Fibroblast of gingiva (primary cell): ENCODE data around the gene CRB3.

Experiments
- DNase-seq: peaks from one replicate; pipeline ENCODE4 v3.0.0-alpha.2; 2011; ENCODE audit warnings: low read depth

The CRB3 gene

DNA sequence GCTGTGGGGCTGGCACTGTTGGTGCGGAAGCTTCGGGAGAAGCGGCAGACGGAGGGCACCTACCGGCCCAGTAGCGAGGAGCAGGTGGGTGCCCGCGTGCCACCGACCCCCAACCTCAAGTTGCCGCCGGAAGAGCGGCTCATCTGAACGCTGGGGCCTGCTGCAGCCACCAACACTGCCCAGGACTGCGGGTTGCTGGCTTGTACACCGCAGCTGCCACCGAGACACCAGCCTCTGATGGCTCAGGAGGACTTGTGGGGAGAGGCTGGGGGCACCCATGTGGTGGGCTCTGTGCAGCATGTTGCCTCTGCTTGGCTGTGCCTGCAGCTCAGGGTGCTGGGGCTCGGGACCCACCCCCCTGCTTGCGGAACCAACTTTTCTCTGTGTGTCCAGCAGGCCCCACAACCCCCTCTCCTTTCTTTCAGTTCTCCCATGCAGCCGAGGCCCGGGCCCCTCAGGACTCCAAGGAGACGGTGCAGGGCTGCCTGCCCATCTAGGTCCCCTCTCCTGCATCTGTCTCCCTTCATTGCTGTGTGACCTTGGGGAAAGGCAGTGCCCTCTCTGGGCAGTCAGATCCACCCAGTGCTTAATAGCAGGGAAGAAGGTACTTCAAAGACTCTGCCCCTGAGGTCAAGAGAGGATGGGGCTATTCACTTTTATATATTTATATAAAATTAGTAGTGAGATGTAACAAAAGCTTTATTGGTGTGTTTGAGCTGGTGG is 2.6 kb downstream of the CRB3 start:
- DNase-seq: no peak

DNA sequence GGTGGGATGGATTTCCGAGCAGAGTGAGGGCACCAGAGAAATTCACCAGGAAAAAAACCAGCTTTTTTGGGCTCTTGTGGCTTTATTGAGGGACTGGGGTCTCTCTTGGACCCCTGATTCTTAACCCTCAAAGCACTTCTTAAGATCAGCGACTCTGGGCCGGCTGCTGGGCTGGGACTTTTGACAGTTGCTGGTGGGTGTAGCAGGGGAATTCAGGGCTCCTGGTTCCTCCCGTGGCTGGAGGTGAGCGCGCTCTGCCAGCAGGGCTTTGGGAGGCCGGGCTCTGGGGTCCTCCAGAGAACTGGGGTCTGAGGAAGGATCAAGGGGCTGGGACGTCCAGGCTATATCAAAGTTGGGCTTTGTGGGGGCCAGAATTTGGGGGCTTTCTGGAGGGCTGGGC is 3.3 kb downstream of the CRB3 start:
- DNase-seq: no peak

DNA sequence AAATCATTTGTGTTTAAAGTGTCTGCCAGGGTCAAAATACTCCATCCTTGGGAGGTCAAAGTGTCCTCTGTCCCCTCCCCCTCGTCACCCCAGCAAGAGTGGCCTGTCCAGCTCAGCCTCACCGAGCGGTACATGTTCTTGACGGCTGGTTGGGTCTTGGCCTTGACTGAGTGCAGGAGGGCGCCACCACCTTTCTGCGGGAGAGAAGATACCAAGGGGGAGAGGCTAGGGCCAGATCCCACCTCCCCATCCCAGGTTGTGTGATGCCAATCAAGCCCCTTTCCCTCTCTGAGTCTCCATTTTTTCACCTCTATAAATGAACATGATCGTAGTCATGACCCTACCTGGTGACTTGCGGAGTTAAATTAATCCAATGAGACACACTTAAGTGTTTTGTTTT is 6.1 kb downstream of the CRB3 start:
- no peak for DNase-seq

DNA sequence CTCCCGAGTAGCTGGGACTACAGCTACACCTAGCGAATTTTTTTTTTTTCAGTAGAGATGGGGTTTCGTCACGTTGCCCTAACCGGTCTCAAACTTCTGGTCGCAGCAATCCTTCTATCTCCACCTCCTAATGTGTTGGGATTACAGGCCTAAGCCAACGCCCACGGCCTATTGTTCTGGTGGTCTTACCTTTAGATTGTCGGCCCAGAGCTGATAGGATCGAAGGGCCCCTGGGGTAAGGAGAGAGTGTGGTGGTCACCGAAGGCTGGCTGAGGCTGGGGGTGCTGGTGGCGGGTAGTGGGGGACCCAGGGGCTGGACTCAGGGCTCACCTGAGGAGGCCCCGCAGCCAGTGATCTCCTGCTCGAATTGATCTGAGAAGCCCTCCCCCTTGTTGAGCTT is 7.0 kb downstream of the CRB3 start:
- DNase-seq: no peak

DNA sequence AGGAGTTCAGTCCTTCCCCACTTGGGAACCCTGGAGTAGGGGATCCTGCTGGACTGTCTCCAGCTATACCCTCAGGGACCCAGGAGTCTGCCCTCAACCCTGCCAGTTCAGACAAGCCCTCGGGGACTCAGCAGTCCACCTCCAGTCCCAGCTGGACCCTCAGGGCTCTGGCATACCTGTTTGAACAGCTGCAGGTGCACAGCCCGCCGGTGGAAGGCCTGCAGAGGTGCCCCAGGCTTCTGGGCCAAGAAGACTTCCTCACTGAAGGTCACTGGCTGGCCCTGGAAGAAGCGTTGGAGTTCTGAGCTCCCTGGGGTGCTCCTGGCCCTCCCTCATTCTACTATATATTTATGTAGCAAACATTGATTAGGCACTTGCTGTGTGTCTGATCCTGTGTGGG is 8.6 kb downstream of the CRB3 start:
- DNase-seq: no peak

DNA sequence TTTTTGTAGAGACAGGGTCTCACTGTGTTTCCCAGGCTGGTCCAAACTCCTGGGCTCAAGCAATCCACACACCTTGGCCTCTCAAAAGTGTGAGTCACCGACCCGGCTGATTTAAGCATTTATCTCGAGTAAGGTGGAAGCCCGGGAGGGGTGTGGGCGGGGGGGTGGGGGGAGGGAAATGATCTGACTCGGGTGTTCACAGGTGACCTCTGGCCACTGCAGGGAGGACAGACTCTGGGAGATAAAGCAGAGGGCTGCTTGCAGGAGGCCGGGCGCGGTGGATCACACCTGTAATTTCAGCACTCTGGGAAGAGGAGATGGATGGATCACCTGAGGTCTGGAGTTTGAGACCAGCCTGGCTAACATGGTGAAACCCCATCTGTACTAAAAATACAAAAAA is 9.6 kb downstream of the CRB3 start:
- DNase-seq: no peak

DNA sequence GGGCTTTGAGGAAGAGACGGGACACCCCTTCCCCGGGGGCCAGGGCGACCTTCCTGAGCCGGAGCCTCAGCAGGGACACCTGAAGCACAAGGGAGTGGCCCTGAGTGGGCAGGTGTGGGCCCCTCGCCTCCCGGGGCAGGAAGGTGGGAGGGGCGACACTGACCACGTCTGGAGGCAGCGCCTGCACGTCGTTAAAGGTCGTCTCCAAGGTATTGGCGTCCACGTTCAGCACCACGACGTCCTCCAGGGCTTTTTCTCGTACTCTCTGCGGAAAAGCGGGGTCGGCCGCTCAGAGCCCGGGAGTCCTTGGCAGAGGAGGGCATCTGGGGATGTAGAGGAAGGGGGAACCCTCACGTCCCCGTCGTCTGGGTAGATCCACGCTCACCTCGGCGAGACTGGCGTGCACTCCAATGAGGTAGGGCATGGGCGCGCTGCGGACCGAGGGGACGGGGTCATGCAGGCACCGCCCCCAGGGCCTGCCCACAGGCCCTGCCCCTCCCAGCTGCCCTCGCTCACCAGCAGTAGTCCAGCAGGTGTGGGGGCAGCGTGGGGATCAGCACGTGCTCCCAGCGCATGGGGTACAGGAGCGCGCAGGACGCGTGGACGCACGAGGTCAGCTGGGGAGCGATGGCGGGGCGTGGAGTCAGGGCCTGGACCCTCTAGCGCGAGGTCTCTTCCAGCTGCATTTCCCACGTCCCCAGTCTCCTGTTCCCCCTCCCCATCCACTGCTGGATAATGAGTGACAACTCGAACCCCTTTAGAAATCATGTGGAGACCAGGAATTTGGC is 11.4 kb downstream of the CRB3 start:
- DNase-seq: no peak

DNA sequence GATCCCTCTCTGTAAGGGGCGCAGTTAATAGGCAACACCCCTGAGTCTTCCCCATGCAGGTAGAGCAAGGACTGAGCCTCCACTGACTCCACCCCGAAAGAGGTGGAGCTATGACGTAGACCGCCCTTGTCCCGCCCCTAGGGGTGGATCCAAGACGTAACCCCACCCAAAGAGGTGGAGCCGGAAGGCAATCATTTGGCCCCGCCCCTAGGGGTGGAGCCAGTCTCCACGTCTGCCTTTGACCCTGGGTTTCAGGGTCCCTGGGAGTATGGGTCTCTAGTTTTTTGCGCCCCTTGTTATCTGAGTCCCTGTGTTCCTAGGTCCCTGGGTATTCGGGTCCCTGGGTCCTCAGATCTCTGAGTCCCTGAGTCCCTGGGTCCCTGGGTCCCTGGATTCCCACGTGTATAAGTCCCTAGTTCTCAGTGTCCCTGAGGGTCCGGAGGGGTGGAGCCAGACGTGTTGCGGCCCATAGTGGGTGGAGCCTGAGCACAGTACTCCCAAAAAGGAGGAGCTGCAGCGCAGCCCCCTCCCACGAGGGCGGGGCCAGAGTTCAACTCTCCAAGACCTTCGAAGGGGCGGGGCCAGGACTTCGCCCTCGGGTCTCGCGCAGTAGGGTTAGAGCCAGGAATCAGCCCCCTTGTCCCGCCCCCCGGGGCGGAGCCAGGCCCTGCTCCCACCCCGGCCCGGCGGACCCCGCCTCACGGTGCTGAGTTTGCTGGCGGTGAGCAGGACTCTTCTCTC is 12.3 kb downstream of the CRB3 start:
- DNase-seq: no peak

DNA sequence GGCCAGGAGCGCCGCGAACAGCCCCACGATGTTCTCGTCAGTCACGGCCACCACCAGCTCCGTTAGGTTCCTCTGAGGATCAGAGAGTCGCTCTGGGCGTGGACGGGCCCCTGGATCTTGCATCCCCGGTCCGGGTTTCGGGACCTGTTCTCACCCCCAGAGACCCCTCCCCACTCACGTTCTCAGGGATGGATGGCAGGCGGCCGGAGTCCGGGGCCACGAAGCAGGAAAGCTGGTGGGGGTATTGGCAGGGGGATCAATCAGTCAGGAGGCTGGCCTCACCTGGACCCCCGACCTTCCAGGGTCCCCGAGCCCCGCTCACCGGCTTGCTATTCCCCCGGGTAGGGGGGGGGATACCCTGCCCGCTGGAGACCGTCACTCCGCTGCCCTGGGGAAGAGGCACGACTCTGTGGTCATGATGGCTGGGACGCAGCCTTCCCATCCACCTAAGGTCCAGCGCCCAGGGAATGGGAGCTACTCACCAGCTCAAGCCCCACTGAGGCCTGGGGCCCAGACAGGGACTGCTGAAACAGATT is 12.9 kb downstream of the CRB3 start:
- no peak for DNase-seq

DNA sequence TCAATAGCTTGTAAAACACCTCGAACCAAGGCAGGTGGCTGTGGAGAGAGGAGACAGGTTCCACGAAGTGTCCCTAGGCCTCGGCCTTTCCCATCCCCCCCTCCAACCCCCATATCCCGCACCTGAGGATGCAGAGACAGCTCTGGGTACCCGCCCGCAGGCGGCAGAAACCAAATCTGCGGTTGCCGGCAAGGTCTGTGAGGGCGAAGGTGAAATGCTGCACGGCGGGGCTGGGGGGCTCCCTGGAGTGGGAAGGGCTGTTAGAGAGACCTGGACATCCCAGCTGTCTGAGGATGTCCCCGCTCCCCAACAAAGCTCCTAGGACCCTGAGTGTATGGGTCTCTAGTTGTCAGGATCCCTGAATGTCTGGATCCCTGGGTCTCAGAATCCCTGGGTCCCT is 14.7 kb downstream of the CRB3 start:
- DNase-seq: no peak

DNA sequence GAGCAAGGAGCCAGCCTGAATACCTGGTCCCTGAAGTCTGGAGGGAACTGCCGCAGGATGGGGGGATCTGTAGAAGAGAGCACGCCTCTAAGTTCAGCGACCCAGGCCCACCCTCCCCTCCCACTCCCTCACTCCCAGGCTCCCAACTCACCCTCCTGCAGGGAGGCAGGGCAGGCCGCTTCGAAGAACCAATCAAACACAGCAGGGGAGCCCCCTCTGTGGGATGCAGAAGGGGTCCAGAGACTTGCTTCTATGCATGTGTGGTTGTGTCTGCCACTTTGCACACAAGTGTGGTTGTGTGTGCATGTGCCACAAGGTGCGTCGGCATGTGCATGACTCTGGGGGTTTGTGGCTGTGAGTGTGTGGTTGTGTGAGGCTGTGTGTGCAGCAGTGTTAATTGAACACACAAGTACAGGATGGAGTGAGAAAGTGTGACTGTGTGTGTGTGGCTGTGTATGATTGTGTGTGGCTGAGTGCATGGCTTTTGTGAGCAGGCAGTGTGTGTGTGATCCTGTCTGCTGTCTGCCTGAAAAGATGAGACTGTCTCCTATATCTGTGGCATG is 15.8 kb downstream of the CRB3 start:
- DNase-seq: no peak

DNA sequence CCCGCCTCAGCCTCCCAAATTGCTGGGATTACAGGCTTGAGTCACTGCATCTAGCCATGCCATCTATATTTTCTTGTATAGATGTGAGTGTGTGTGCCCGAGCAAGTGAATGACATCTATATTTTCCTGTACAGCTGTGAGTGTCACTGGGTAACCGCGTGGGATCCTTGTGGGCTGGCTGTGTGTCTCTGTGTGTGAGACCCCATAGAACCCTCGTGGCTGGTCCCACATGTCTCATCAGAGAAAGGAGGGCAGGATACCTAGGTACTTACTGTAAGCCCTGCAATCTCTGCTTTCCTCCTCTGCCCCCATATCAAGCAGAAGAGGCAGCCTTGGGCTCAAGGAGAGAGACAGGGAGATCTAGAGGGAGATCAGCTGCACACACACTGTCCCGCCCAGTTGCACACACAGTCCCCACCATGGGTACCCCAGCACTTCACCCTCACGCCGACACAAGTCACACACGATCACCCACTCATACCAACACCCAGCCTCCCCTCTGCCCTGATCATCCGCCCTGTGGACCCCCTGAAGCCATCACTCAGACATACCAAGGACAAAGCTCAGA is 16.9 kb downstream of the CRB3 start:
- no peak for DNase-seq

DNA sequence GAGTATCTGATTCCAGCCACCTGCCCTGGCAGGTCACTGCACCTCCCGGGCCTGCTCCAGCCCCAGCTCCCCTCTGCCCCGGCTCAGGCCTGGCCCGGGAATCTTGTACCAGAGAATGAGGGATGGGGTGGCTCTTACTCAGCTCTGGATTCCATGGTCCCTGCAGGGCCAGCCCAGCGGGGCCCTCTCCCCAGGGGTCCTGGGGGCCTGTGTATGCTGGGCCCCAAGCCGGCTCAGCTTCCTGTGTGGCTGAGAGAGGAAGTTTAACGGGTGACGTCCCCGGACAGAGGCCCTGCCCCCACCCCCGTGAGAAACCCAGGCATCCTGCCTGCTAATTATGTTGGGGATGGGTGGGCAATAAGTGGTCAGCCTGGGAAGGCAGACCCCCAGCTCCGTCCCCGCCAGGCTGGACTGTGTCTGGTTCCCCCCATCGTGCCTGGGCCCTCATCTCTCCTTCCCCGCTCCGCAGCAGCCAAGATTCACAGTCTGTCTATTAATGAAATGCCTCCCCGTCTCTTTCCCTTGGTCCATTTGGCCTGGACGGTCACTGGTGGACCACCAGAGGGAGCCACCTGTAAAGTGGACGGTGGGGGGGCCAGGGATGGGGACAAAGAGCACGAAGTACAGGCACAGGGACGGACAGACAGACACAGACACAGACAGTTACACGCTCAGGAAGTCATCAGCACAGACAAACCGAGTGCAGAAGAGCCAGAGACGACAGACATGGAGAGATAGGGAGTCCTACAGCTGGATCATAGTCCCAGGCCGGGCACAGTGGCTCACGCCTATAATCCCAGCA is 17.7 kb downstream of the CRB3 start, which contains the start of gene DENND1C:
TSS of gene DENND1C (minus strand) at position 247 of the 802 bp plus-strand sequence. CDS start at position 155, 92 bp downstream.
- DNase-seq: no peak

DNA sequence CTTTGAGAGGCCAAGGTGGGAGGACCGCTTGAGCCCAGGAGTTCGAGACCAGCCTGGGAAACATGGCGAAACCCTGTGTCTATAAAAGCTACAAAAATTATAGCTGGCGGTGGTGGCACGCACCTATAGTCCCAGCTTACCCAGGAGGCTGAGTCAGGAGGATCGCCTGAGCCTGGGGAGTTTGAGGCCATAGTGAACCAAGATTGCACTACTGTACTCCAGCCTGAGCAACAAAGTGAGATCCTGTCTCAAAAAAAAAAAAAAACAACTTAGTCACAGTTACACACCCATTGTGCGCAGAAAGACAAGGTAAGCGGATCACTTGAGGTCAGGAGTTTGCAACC is 18.2 kb downstream of the CRB3 start:
- DNase-seq: no peak

DNA sequence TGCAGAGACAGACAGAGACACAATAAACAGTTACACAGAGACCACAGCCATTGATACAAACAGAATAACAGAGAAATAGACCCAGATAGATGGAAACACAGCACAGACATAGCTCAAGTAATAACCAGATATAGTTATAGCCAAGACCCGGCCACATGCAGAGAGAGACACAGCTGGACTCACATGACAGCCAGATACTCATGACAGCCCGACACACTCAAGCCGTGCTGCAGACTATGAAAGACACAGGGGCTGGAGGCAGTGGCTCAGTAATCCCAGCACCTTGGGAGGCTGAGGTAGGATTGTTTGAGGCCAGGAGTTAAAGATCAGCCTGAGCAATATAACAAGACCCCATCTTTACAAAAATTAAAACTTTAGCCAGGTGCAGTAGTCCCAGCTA is 19.2 kb downstream of the CRB3 start:
- DNase-seq: no peak

DNA sequence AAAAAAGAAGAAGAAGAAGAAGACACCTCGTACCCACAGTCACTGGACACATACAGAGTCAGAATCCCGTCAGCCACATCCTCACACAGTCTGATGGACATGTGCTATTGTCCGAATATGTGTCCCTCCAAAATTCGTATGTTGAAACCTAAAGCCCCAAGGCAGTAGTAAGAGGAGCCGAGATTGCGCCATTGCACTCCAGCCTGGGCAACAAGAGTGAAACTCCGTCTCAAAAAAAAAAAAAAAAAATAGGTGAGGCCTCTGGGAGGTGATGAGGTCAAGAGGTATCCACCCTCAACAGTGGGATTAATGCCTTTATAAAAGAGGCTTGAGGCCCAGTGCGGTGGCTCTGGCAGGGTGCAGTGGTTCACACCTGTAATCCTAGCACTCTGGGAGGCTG is 20.2 kb downstream of the CRB3 start:
- DNase-seq: no peak

DNA sequence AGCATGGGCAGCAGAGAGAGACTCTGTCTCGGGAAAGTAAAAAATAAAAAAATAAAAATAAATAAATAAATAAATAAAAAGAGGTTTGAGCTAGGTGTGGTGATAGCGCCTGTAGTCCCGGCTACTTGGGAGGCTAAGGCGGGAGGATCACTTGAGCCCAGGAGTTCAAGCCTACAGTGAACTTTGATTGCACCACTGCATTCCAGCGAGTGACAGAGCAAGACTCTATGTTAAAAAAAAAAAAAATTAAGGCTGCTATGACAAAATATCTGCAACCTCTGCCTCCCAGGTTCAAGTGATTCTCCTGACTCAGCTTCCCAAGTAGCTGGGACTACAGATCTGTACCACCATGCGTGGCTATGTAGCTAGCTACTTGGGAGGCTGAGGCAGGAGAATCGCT is 20.8 kb downstream of the CRB3 start:
- DNase-seq: no peak

DNA sequence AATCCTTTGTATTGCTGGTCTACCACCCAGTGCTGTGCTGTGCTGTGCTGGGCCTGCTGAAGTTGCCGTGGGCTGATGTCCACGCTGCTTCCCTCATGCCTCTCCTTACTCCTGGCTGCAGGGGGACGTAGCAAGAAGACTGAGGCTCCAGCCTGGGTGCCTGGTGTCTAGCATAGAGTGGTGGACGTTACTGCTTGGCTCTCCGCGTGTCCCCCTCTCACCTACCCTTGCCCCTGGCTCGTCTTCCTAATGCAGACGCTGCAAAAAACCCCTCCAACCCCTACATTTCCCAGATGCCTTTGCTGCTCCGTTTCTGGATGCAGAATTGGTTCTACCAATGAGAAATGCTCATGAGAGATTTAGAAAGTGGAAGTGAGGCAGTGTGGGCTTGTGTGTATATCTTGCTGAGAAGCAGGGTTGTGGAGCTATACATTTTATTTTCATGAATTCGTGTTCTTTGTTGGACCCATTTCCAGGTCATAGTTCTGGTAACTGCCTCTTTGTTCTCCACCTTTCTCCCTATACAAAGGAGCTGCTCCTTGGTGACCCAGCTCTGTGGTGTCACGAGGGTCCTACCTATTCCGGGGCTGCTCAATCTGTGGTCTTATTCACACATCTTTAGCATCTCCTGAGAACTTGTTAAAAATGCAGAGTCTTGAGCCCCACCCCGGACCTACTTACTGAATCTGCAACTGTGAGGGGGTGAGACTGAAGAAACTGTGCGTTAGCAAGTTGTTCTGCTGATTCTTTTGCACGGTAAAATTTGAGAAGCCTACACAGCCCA is 25.4 kb downstream of the CRB3 start:
- no peak for DNase-seq

DNA sequence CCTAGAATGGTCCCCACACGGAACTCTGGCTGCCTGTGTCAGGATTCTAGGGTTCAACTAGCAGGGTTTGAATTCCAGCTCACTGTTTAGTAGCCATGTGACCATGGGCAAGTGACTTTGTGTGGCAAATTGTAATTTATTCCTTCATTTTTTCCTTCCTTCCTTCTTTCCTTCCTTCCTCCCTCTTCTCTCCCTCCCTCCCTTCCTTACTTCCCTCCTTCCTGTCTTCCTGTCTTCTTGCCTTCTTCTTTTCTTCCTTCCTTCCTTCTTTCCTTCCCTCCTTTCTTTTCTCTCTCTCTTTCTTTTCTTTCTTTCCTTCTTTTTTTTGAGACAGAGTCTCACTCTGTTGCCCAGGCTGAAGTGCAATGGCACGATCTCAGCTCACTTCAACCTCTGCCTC is 26.1 kb downstream of the CRB3 start:
- DNase-seq: no peak

DNA sequence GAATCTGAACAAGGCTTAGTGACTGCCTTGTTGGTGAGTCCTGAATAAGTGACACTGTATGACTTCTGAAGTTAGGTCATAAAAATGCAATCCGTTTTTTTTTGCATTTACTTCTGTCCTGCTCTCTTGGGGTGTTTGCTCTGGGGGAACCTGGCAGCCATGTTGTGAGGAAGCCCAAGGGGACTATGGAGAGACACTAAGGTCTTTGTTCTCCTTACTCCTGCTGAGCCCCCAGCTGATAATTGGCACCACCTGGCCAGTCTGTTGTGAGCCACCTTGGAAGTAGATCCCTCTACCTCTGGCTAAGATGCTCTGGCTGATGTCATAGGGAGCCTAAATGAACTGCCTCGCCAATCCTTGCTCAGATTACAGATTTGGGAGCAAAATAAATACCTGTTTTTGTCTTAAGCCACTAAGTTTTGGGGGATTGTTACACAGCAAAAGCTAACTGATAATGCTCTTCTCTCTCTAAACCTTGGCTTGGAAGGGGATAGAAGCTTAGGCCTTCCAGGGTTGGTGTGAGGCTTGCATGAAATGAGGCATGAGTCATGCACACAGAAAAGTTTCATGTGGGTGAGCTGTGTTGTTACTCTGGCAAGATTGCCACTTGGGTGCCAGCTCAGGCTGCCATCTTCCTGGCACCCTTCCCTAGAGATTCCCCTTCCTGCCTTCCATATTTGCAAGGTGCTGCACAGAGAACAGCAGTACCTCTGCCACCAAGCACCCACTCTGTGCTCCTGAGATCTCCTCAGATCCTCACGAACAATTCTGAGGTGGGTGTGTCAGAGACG is 27.9 kb downstream of the CRB3 start:
- no peak for DNase-seq
